GM12878 (cell line): ENCODE results near the gene ERG. TPM values are rescaled to one million over a fixed set of nuclear protein-coding genes. Genes with fewer than 3 reads are reported as not detected.

Source experiments
- ATAC-seq: fragments of 200-7000 bp; cut with Tn5 transposase; 3 replicates; pipeline ENCODE4 v1.9.1; 2020; ENCODE audit warnings: mild to moderate bottlenecking, moderate library complexity
- BruUV-seq: library from RNA; stranded (reverse); fragments of 400-500 nt; replicated peaks from 2 replicates; lab custom pipeline; 2021; lab: Mats Ljungman, UMichigan
- CTCF ChIA-PET: fragments of 300-600 bp; sonication (Branson Sonifier 250); formaldehyde crosslinking; extraction: SDS; loops from one replicate; lab custom pipeline; 2021; ENCODE audit warnings: inconsistent platforms; lab: Yijun Ruan, JAX
- POLR2A ChIA-PET: fragments of 350-600 bp; formaldehyde crosslinking; extraction: SDS; loops from one replicate; lab custom pipeline; 2021; ENCODE audit warnings: inconsistent platforms; lab: Charles Lee
- RAD21 ChIA-PET: fragments of 300-600 bp; sonication (Branson Sonifier 250); formaldehyde crosslinking; loops from one replicate; lab custom pipeline; 2023; ENCODE audit warnings: antibody characterized with exemption; ENCODE audit not compliant: unreplicated experiment; lab: Charles Lee
- SMC1A ChIA-PET: fragments of 300-600 bp; sonication (Branson Sonifier 250); formaldehyde crosslinking; loops from one replicate; lab custom pipeline; 2023; ENCODE audit not compliant: unreplicated experiment, uncharacterized antibody; lab: Charles Lee
- DNase-seq: peaks from one replicate; pipeline ENCODE4 v3.0.0-alpha.2; 2011; ENCODE audit warnings: low read depth, low spot score
- FAIRE-seq: peaks from 3 replicates; lab custom pipeline; 2011; peaks lifted over from hg19 to GRCh38; lab: Jason Lieb, UNC
- H2AFZ ChIP-seq: 2 replicates; pipeline ENCODE4 v1.6.0; 2011; ENCODE audit warnings: low read depth, low read length, control low read depth; ENCODE audit not compliant: control insufficient read depth
- H3K27ac ChIP-seq: 2 replicates; pipeline ENCODE4 v1.5.1; 2011; ENCODE audit warnings: control low read depth; ENCODE audit not compliant: control insufficient read depth, insufficient read depth
- H3K27me3 ChIP-seq, 2 experiments: replicated peaks in 1 of 2; 2 replicates each; pipeline versions ENCODE4 v1.6.0 to v1.6.1; 2011; ENCODE audit warnings: low read length in 1 of 2; ENCODE audit not compliant: control insufficient read depth in 2 of 2, insufficient read depth in 2 of 2
- H3K36me3 ChIP-seq, 2 experiments: 2 replicates each; pipeline ENCODE4 v1.5.1; 2011; ENCODE audit warnings: low read length in 1 of 2; ENCODE audit not compliant: control insufficient read depth in 2 of 2, insufficient read depth in 2 of 2
- H3K4me1 ChIP-seq: 2 replicates; pipeline ENCODE4 v1.6.1; 2011; ENCODE audit warnings: mild to moderate bottlenecking, low read length, moderate library complexity, mixed read lengths; ENCODE audit not compliant: control insufficient read depth, insufficient read depth
- H3K4me2 ChIP-seq: 2 replicates; pipeline ENCODE4 v1.6.0; 2011; ENCODE audit warnings: control low read depth; ENCODE audit not compliant: control insufficient read depth, insufficient read depth
- H3K4me3 ChIP-seq: fragments of 200-600 bp; sonication (generic); 2 replicates; pipeline ENCODE4 v1.5.1; 2016
- H3K79me2 ChIP-seq: 2 replicates; pipeline ENCODE4 v1.6.0; 2011; ENCODE audit warnings: low read length; ENCODE audit not compliant: control insufficient read depth, insufficient read depth
- H3K9ac ChIP-seq: 2 replicates; pipeline ENCODE4 v1.8.0; 2011; ENCODE audit warnings: low read length, control low read depth, mixed read lengths; ENCODE audit not compliant: control insufficient read depth, insufficient read depth
- H3K9me3 ChIP-seq: replicated peaks from 3 replicates; pipeline ENCODE4 v1.5.1; 2011; ENCODE audit warnings: mild to moderate bottlenecking, low read length; ENCODE audit not compliant: control insufficient read depth, insufficient read depth
- H4K20me1 ChIP-seq: 2 replicates; pipeline ENCODE4 v1.6.0; 2011; ENCODE audit not compliant: control insufficient read depth, insufficient read depth
- CREB1 ChIP-seq: IDR thresholded peaks from 2 replicates; pipeline ENCODE4 v1.6.1; 2012; ENCODE audit warnings: low read depth, mild to moderate bottlenecking, inconsistent platforms
- EGR1 ChIP-seq, 2 experiments: IDR thresholded peaks; 1 replicate in 1 of 2; 2 replicates in 1 of 2; pipeline ENCODE4 v1.6.1; 2011 to 2012; ENCODE audit warnings: low read depth in 2 of 2, low read length in 2 of 2, borderline replicate concordance in 1 of 2, mild to moderate bottlenecking in 1 of 2, moderate library complexity in 1 of 2
- HCFC1 ChIP-seq: fragments of 150-350 bp; IDR thresholded peaks from 2 replicates; pipeline ENCODE4 v1.6.1; 2014; ENCODE audit warnings: low read length
- IRF4 ChIP-seq: IDR thresholded peaks from 2 replicates; pipeline ENCODE4 v1.6.1; 2011; ENCODE audit warnings: low read depth, low read length
- LARP7 ChIP-seq: fragments of 450-650 bp; IDR thresholded peaks from 2 replicates; pipeline ENCODE4 v1.6.1; 2017; ENCODE audit warnings: mild to moderate bottlenecking
- NR2F1 ChIP-seq: fragments of 450-650 bp; conservative IDR thresholded peaks from 2 replicates; pipeline ENCODE4 v1.6.1; 2017; ENCODE audit warnings: mild to moderate bottlenecking
- PML ChIP-seq: IDR thresholded peaks from 2 replicates; pipeline ENCODE4 v1.6.1; 2012; ENCODE audit warnings: low read length, inconsistent platforms
- POU2F2 ChIP-seq: IDR thresholded peaks from 3 replicates; pipeline ENCODE4 v1.6.1; 2011; ENCODE audit warnings: low read depth, mild to moderate bottlenecking, low read length, borderline replicate concordance
- PRDM15 ChIP-seq: fragments of 450-650 bp; formaldehyde crosslinking; IDR thresholded peaks from 2 replicates; pipeline ENCODE4 v1.4.0; 2020; ENCODE audit warnings: mild to moderate bottlenecking, moderate library complexity
- SKIL ChIP-seq: fragments of 450-650 bp; IDR thresholded peaks from 2 replicates; pipeline ENCODE4 v1.6.1; 2017; ENCODE audit warnings: mild to moderate bottlenecking, low read depth, inconsistent platforms; ENCODE audit not compliant: poor library complexity, severe bottlenecking
- SREBF2 ChIP-seq: IDR thresholded peaks from 2 replicates; pipeline ENCODE4 v1.6.1; 2012; ENCODE audit warnings: mild to moderate bottlenecking, low read length
- TAF1 ChIP-seq: IDR thresholded peaks from 2 replicates; pipeline ENCODE4 v1.6.1; 2011; ENCODE audit warnings: mild to moderate bottlenecking, low read depth, low read length, borderline replicate concordance
- ZBED1 ChIP-seq: IDR thresholded peaks from 2 replicates; pipeline ENCODE4 v1.6.1; 2016; ENCODE audit warnings: borderline replicate concordance
- ZNF274 ChIP-seq: IDR thresholded peaks from one replicate; pipeline ENCODE4 v1.8.0; 2011; ENCODE audit not compliant: insufficient read length, insufficient read depth
- ZNF622 ChIP-seq: fragments of 450-650 bp; IDR thresholded peaks from 2 replicates; pipeline ENCODE4 v1.6.1; 2017; ENCODE audit warnings: mild to moderate bottlenecking, inconsistent platforms
- WGBS: methylation state at CpG from one replicate; pipeline ENCODE4 v1.1.6; 2016; ENCODE audit warnings: low lambda C conversion rate; ENCODE audit not compliant: insufficient replicate concordance, insufficient coverage; ENCODE audit errors: missing lambda C conversion rate; 5-methylcytosine and 5-hydroxymethylcytosine counted together
- in situ Hi-C: fragments of 300-500 bp; cut with MboI; formaldehyde crosslinking; loops from 9 replicates; pipeline ENCODE4 v1.14.3; 2018; ENCODE audit warnings: mixed read lengths
- intact Hi-C: fragments of 100-400 bp; cut with micrococcal nuclease; formaldehyde crosslinking; loops from one replicate; pipeline ENCODE4 v1.14.2; 2022; ENCODE audit not compliant: unreplicated experiment
- polyA plus RNA-seq, 11 experiments: library from polyadenylated mRNA; depleted of rRNA in 4 of 11; unstranded in 6 of 11; stranded (reverse) in 5 of 11; fragments of >200 nt; fragmentation: Nextera tagmentation in 4 of 11; fragmentation: Illumina TruSeq in 1 of 11; extraction: Ambion mirVana in 4 of 11; extraction: Trizol in 1 of 11; gene quantifications; 1 replicate in 1 of 11; 2 replicates in 10 of 11; pipeline versions ENCODE4 v1.2.1 to v1.2.3, GENCODE V29; 2011 to 2016; ENCODE audit warnings: inconsistent platforms in 2 of 11, missing spikeins in 2 of 11, low read depth in 1 of 11
- total RNA-seq, 4 experiments: library from RNA; depleted of rRNA in 3 of 4; stranded (reverse); fragments of >200 nt in 3 of 4; fragmentation: Illumina TruSeq in 1 of 4; extraction: Trizol in 1 of 4; gene quantifications; 2 replicates each; pipeline versions ENCODE4 v1.2.1 to v1.2.3, GENCODE V29; 2013 to 2021

ERG gene
- total and polyA plus RNA-seq, 10 of the 15 experiments (the other 5 are each of a cell fraction or from before 2014, with no cell fraction given): not detected

GRCh38 chr21:38358666-38359065 lies 139.6 kb downstream of the ERG start (continued):
- TF ChIP-seq IRF4 (no peak), PML (no peak), TAF1 (no peak), SREBF2 (no peak), ZBED1 (no peak), SKIL (no peak), NR2F1 (no peak), EGR1 (IDR thresholded peaks at IDR 0.05; ENCODE audit: borderline replicate concordance in 1 of 2, low read depth in 2 of 2, low read length in 2 of 2) (no peak), CREB1 (no peak), ZNF274 (no peak)

- FAIRE-seq: no peak
- ChIA-PET POLR2A (no interaction called here), SMC1A (interaction anchor here (0.9 to 1.7 kb wide), 3 partner anchors 139 to 199 kb away, joined by 4 to 6 read pairs (median 4); no protein-coding TSS in a partner anchor), CTCF (interaction anchor here (8.8 to 9.1 kb wide), 3 partner anchors 140 to 199 kb away, joined by 142 to 195 read pairs (median 164); no protein-coding TSS in a partner anchor), RAD21 (interaction anchor here (1.0 to 1.5 kb wide), 4 partner anchors 177 to 646 kb away, joined by 3 to 4 read pairs (median 4); no protein-coding TSS in a partner anchor)
- Histone ChIP-seq H3K4me2 (no peak overlapping the region), H3K4me3 (no peak overlapping the region), H3K27me3 (no peaks in the 10 kb centered on the region), H2AFZ (no peak overlapping the region), H3K36me3 (no peaks in the 10 kb centered on the region), H3K79me2 (no peaks in the 10 kb centered on the region), H4K20me1 (no peaks in the 10 kb centered on the region), H3K9ac (no peak overlapping the region), H3K4me1 (no peaks in the 10 kb centered on the region), H3K27ac (no peak overlapping the region), H3K9me3 (no peaks in the 10 kb centered on the region)
- no peak for DNase-seq
- intact Hi-C loops: no loop called here
- in situ Hi-C loops: no loop called here
- no peak for ATAC-seq
- no TSS peak for BruUV-seq
- 5% methylated on average over 1 of the region's 1 CpG for WGBS
- TF ChIP-seq PRDM15: no peak
- no peak for TF ChIP-seq ZNF622
- TF ChIP-seq LARP7: no peak
- no peak for TF ChIP-seq HCFC1
- no peak for TF ChIP-seq POU2F2
- no peak for TF ChIP-seq SREBF2
Observed at GRCh38 chr21:38358098-38358497, 140.2 kb downstream of the ERG start.
